Measurements from ENCODE around the gene BARX2.

DNA sequence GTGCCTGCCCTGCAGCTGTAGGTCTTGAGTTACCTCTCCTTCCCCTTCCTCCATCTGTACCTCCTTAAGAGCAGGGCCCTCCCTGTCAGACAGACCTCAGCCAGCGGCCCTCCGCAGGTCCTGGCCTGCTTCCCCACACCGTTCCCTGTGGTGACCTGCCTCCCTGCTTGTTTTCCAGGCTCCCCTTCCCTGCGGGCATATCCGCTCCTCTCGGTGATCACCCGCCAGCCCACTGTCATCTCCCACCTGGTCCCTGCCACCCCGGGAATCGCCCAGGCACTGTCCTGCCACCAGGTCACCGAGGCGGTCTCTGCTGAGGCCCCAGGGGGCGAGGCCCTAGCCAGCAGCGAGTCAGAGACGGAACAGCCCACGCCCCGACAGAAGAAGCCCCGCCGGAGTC, 60.9 kb downstream of the BARX2 start:
- no peak for TF ChIP-seq POLR2A (IDR thresholded peaks at IDR 0.05; ENCODE audit: low read length)
- no peak for TF ChIP-seq GATA1 (IDR thresholded peaks at IDR 0.05; ENCODE audit: low read depth, low read length)
